ENCODE data around the gene SHISA7.
"Not testable (repeated sequence)": the region's sequence is repeated elsewhere in the genome, so short reads cannot be mapped to it uniquely, and the experiment has no call there.

GRCh38 chr19:55448175-55448490, 5.0 kb upstream of the SHISA7 start:
- not testable (repeated sequence) for TF ChIP-seq POLR2A (IDR thresholded peaks at IDR 0.05); CTCF (IDR thresholded peaks at IDR 0.05 in 4 of 5, conservative IDR thresholded peaks at IDR 0.05 in 1 of 5)
